GM19452 (cell line): ENCODE data around the gene SYT7.

Experiments used
- ATAC-seq: cut with Tn5 transposase; IDR thresholded peaks from one replicate; pipeline ENCODE4 v1.9.1; 2021; ENCODE audit not compliant: unreplicated experiment

Gene SYT7

GRCh38 chr11:61539831-61540357, 41.0 kb downstream of the SYT7 start:
- no peak for ATAC-seq

- ATAC-seq = no peak
Measured at GRCh38 chr11:61539006-61539405, 41.9 kb downstream of the SYT7 start.

DNA sequence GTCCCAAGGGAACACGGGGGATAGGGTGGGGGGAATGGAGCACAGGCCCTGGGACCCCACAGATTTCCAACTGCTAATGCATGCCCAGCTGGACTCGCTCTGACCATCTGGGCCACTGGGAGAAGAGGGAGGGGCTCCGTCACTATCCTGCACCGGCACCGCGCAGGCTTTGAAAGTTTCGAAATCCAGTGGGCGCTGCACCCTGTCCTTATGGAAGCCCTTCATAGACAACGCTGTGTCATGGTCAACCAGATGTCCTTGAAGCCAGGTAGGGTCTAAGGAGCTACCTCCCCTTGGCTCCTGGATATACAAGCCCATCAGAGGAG, 42.3 kb downstream of the SYT7 start:
- ATAC-seq = no peak

DNA sequence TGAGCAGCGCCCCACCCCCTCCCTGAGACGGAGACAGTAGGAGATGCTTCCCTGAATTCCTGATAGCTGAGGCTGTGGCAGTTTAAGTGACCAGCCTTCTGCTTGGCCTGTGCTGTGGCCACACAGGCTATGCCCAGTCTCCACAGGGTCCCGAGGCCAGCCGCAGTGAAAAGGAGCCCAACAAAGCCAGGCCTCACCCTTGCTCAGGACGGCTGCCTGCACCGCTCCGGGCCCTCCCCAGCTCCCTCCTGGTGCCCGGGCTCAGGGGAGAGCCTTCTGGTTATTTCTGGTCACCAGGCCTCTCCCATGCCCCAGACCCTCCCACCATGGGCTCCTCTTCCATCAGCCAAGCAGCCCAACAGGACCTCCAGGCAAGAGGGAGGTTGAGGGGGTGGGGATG, 43.5 kb downstream of the SYT7 start:
- ATAC-seq = no peak

DNA sequence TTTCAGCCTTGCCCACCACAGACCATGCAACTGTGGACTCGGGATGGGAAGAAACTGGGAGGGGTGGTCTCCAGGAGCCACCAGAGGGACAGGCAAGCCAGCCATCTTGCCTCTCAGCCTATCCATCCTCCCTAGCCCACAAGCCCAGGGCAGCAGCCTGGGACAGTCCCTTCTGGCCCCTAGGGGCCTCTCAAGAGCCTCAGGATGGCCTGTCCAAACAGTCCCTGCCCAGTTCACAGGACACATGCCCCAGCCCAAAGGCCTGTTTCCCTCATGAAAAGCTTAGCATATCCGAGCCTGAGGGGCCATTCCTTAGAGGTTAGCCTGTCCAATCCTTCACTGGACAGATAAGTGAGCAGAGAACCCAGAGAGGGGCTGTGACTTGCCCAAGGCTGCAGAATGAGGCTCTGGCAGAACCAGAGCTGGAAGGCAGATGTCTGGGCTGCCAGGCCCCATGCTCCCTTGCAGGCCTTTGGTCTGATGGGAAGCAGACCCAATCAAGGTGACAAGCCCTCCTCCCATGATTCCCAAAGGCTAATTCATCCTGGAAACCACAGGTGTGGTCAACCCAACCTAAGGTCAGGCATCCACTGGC, 44.1 kb downstream of the SYT7 start:
- ATAC-seq = no peak

- no peak for ATAC-seq
Measured at GRCh38 chr11:61535998-61536675, 44.7 kb downstream of the SYT7 start.

DNA sequence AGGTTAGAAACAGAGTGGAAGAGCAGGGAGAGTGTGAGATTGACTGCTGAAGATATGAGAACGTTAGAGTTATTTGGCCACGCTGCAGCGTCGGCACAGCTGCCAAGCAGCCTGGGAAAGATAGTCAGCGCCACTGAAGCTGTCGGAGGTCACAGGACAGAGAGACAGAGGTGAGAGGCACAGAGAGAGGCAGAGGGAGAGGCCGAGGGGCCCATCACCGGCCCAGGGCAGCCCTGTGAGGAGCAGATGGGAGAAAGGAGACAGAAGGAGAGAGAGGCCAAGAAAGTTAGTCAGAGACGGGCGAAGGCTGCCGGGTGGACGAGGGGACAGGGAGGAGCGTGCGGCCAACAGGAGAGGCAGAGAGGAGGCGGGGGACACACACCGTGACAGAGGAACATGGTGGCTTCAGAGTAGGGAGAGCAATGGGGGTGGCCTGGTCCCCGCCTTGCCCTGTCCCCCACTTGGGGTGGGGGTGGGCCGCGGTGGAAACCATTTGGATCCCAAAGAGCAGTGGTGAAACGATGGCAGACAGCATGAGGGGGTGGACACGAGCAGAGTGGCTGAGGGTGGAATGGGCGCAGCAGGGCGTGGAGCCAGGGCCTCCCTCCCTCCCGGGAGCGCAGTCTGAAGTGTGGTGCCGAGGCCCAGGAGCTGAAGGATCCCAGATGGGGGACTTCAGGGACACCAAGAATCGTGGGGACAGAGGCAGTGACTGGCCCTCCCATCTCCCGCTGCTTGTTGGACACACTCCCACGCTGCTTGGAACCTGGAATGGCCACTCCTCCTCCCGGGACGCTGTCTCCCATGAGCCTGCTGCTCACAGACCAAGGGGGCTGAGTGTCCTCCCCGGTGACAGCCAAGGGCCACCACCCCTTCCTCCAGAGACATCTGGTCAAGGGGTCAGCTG, 45.7 kb downstream of the SYT7 start:
- no peak for ATAC-seq

- no peak for ATAC-seq
Measured at GRCh38 chr11:61534025-61534932, 46.6 kb downstream of the SYT7 start.

DNA sequence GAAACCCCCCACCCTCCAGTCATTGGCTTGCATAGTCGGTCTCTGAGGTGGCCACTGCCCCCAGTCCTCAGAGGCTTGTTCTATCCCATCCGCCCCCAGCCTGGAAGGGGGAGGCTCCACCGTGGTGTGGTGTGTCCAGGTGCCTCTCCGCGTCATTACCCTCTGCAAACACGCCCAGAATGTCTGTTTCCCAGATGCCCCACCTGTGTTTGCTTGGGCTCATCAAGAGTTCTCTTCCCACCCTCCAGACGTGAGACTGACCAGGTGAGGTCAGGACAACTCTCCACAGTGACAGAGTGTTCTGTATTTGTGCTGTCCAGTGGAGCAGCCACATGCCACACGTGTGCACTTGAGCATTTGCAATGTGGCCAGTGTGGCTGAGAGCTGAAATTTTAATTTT, 47.5 kb downstream of the SYT7 start:
- no peak for ATAC-seq

DNA sequence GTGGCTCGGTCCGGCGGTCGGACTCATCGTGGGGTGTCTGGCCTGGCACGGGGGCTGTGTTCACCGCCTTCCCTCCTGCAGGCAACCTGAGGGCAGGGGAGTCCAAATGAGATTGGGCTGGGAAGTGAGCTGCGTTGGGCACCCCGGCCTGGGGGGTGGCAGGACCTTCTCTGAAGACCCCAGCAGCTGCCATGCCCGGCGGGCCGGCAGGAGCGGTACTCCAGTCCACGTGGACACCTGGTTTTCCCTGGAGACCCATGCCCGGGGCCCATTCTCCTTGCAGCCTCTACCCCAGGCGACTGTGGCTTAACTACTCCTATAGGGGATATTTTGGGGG, 47.9 kb downstream of the SYT7 start:
- ATAC-seq = no peak

GRCh38 chr11:61532134-61533038, 48.5 kb downstream of the SYT7 start:
- no peak for ATAC-seq

DNA sequence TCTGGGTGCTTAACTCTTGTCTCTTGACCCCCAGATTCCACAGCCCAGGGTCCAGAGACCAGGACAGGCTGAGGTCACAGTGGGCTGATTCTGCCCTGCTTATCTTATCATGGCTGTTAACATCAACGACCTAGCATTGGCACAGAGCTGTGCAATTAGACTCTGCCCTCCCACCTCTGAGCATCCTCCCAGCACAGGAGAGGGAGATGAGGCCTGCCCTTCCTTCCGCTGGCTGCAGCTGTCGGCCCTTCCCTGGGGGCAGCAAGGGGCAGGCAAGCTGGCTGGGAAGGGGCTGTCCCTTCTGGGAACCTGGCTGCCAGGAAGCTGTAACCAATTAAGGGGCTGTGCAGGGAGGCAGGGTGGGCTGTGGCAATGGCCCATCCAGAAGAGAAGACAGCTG, 49.8 kb downstream of the SYT7 start:
- no peak for ATAC-seq

DNA sequence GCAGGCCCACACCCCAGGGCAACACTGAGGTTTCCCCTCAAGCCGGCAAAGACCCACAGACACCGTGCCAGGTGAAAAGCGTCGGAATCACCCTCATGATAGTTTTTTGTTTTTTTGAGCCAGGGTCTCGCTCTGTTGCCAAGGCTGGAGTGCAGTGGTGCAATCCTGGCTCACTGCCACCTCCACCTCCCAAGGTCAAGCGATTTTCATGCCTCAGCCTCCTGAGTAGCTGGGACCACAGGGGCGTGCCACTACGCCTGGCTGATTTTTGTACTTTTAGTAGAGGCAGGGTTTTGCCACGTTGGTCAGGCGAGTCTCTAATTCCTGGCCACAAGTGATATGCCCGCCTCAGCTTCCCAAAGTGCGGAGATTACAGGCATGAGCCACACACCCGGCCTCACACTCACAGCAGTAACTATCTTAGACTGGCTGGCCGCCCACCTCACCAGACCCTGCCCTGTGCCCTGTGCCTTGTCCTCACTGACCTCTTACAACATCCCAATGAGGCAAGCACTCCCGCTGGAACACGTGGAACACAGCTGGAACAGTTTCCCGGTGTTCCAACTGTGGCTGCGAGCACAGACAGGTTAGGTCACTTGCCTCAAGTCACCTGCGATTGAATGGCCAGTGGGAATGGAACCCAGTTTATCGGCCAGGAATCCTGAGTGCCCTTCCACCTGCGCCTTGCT, 51.2 kb downstream of the SYT7 start:
- ATAC-seq = no peak

- no peak for ATAC-seq
Measured at GRCh38 chr11:61528114-61528513, 52.8 kb downstream of the SYT7 start.

- ATAC-seq = no peak
Measured at GRCh38 chr11:61526956-61527731, 53.7 kb downstream of the SYT7 start.

GRCh38 chr11:61526229-61526628, 54.6 kb downstream of the SYT7 start:
- ATAC-seq = no peak

- ATAC-seq = no peak
Measured at GRCh38 chr11:61524963-61525587, 55.8 kb downstream of the SYT7 start.

- no peak for ATAC-seq
Measured at GRCh38 chr11:61524446-61524845, 56.4 kb downstream of the SYT7 start.
